Measurements from ENCODE around the gene SPACA4. TPM values are rescaled to one million over a fixed set of nuclear protein-coding genes. Genes with fewer than 3 reads are reported as not detected.

The SPACA4 gene
- total RNA-seq, 1 donor from 2014 or later: not detected

- DNase-seq (ENCODE audit: low spot score): no peak
- ATAC-seq: no peak
Measured at GRCh38 chr19:48596679-48597465, 9.7 kb upstream of the SPACA4 start.

GRCh38 chr19:48598996-48599700, 7.4 kb upstream of the SPACA4 start:
- DNase-seq (ENCODE audit: low spot score): no peak
- ATAC-seq: no peak

GRCh38 chr19:48600679-48601417, 5.7 kb upstream of the SPACA4 start:
- no peak for DNase-seq (ENCODE audit: low spot score)
- no peak for ATAC-seq

GRCh38 chr19:48603001-48603400, 3.5 kb upstream of the SPACA4 start:
- DNase-seq (ENCODE audit: low spot score): no peak
- no peak for ATAC-seq

- no peak for DNase-seq (ENCODE audit: low spot score)
- ATAC-seq: no peak
Measured at GRCh38 chr19:48603449-48603848, 3.1 kb upstream of the SPACA4 start.

- DNase-seq (ENCODE audit: low spot score): no peak
- no peak for ATAC-seq
Measured at GRCh38 chr19:48603850-48604249, 2.7 kb upstream of the SPACA4 start.

GRCh38 chr19:48607359-48607755, 815 bp downstream of the SPACA4 start:
- no peak for ATAC-seq
- DNase-seq (ENCODE audit: low spot score): no peak

GRCh38 chr19:48608798-48609263, 2.3 kb downstream of the SPACA4 start:
- DNase-seq (ENCODE audit: low spot score): no peak
- ATAC-seq: peak; percentile 30

- DNase-seq (ENCODE audit: low spot score) (no peak), ATAC-seq (no peak)
Measured at GRCh38 chr19:48609571-48610108, 3.1 kb downstream of the SPACA4 start.

- ATAC-seq: no peak
- DNase-seq (ENCODE audit: low spot score): no peak
Measured at GRCh38 chr19:48611872-48612271, 5.3 kb downstream of the SPACA4 start.

GRCh38 chr19:48613024-48613851, 6.7 kb downstream of the SPACA4 start:
- DNase-seq (ENCODE audit: low spot score): peak; percentile 65
- ATAC-seq: peak; percentile 70

GRCh38 chr19:48613852-48614435, 7.4 kb downstream of the SPACA4 start:
- DNase-seq (ENCODE audit: low spot score) (no peak), ATAC-seq (no peak)

- ATAC-seq (no peak), DNase-seq (ENCODE audit: low spot score) (no peak)
Measured at GRCh38 chr19:48614436-48615230, 8.1 kb downstream of the SPACA4 start, which contains the start of gene FAM83E. TSS of gene FAM83E (minus strand) at chr19:48615076. CDS start at chr19:48613372, 1,704 bp downstream.

- DNase-seq (ENCODE audit: low spot score) (no peak), ATAC-seq (no peak)
Measured at GRCh38 chr19:48615231-48616040, 8.9 kb downstream of the SPACA4 start.

- no peak for ATAC-seq
- no peak for DNase-seq (ENCODE audit: low spot score)
Measured at GRCh38 chr19:48616041-48616436, 9.5 kb downstream of the SPACA4 start.

- no peak for DNase-seq (ENCODE audit: low spot score)
- no peak for ATAC-seq
Measured at GRCh38 chr19:48616491-48617056, 10.0 kb downstream of the SPACA4 start.

- ATAC-seq (no peak), DNase-seq (ENCODE audit: low spot score) (no peak)
Measured at GRCh38 chr19:48617146-48617937, 10.8 kb downstream of the SPACA4 start.
